Osteoblast (primary cell): ENCODE data around the gene CPA1. TPM values are rescaled to one million over a fixed set of nuclear protein-coding genes. Genes with fewer than 3 reads are reported as not detected.
A peak's percentile ranks its signal among the peaks of the same experiment; 100 is the strongest.

Experiments used
- DNase-seq: peaks from one replicate; pipeline ENCODE4 v3.0.0; 2011; ENCODE audit warnings: low spot score, mixed read lengths; ENCODE audit not compliant: insufficient read length; ENCODE audit errors: missing footprints
- H2AFZ ChIP-seq: 2 replicates; pipeline ENCODE4 v1.6.0; 2011; ENCODE audit warnings: mild to moderate bottlenecking, low read length
- H3K27ac ChIP-seq: 2 replicates; pipeline ENCODE4 v1.5.1; 2011; ENCODE audit warnings: mild to moderate bottlenecking, low read depth, low read length, moderate library complexity
- H3K27me3 ChIP-seq: 2 replicates; pipeline ENCODE4 v1.6.0; 2012; ENCODE audit warnings: mild to moderate bottlenecking, control low read depth, inconsistent platforms, low read length, moderate library complexity; ENCODE audit not compliant: insufficient read depth
- H3K36me3 ChIP-seq: 2 replicates; pipeline ENCODE4 v1.5.1; 2011; ENCODE audit warnings: mild to moderate bottlenecking, low read length, control low read depth, moderate library complexity; ENCODE audit not compliant: insufficient read depth
- H3K4me1 ChIP-seq: 2 replicates; pipeline ENCODE4 v1.5.1; 2011; ENCODE audit warnings: mild to moderate bottlenecking, low read length, control low read depth, moderate library complexity; ENCODE audit not compliant: insufficient read depth
- H3K4me2 ChIP-seq: 2 replicates; pipeline ENCODE4 v1.6.0; 2011; ENCODE audit warnings: mild to moderate bottlenecking, low read length; ENCODE audit not compliant: insufficient read depth
- H3K4me3 ChIP-seq: fragments of 200-600 bp; sonication (generic); 3 replicates; pipeline ENCODE4 v1.5.1; 2012; ENCODE audit warnings: mild to moderate bottlenecking, low read length, inconsistent platforms; ENCODE audit not compliant: insufficient read depth
- H3K79me2 ChIP-seq: 2 replicates; pipeline ENCODE4 v1.6.0; 2012; ENCODE audit warnings: mild to moderate bottlenecking, low read length, control low read depth, inconsistent platforms; ENCODE audit not compliant: insufficient read depth
- H3K9me3 ChIP-seq: 2 replicates; pipeline ENCODE4 v1.5.1; 2011; ENCODE audit warnings: low read depth, low read length, control low read depth
- H4K20me1 ChIP-seq: 2 replicates; pipeline ENCODE4 v1.6.0; 2012; ENCODE audit warnings: mild to moderate bottlenecking, low read length, control low read depth; ENCODE audit not compliant: insufficient read depth
- total RNA-seq: library from RNA; depleted of rRNA; stranded (reverse); fragments of >200 nt; gene quantifications from 2 replicates; pipeline ENCODE4 v1.2.3, GENCODE V29; 2012
- TF ChIP-seq, protein P1 (sequence below): IDR thresholded peaks from 2 replicates; pipeline ENCODE4 v1.5.1; 2011; ENCODE audit warnings: mild to moderate bottlenecking, low read depth, low read length, moderate library complexity; ENCODE audit errors: extremely low read depth

Gene CPA1
- total RNA-seq, 1 donor = 1.1 TPM

DNA sequence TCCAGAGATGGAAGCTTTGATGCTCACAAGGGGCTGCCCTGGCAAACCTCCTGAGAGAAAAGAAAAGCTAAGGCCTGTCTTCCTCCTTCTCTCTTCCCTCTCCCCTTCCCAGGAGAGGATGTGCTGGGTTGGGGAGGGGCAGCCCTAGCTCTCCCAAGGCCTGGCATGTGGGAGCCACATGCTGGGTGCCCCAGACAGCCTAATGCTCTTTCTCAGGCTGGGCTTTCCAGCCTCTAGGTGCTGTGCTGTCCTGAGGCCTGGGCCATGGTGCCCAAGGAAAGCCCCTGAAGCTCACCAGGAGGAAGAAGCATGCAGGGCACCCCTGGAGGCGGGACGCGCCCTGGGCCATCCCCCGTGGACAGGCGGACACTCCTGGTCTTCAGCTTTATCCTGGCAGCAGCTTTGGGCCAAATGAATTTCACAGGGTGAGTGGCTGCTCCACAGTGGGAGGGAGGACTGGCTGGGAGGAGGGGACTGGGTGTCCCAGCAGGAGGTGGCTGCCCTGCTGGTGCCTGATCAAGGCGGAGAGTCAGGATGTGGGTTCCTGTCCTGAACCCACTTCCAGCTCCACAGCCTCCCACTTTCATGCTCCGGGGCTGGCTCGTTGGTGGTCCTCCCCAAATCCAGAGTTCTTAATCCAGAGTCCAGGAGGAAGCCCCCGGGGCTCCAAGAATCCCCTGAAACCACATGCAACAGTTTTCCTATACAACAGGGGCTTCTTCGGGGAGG, 34.0 kb upstream of the CPA1 start:
- no peaks in the 10 kb centered on the region for H3K9me3 ChIP-seq
- H3K27ac ChIP-seq = no peak overlapping the region
- H4K20me1 ChIP-seq = no peaks in the 10 kb centered on the region
- no peak for DNase-seq
- TF ChIP-seq, protein P1, sequence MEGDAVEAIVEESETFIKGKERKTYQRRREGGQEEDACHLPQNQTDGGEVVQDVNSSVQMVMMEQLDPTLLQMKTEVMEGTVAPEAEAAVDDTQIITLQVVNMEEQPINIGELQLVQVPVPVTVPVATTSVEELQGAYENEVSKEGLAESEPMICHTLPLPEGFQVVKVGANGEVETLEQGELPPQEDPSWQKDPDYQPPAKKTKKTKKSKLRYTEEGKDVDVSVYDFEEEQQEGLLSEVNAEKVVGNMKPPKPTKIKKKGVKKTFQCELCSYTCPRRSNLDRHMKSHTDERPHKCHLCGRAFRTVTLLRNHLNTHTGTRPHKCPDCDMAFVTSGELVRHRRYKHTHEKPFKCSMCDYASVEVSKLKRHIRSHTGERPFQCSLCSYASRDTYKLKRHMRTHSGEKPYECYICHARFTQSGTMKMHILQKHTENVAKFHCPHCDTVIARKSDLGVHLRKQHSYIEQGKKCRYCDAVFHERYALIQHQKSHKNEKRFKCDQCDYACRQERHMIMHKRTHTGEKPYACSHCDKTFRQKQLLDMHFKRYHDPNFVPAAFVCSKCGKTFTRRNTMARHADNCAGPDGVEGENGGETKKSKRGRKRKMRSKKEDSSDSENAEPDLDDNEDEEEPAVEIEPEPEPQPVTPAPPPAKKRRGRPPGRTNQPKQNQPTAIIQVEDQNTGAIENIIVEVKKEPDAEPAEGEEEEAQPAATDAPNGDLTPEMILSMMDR = no peak
- H3K27me3 ChIP-seq = no peaks in the 10 kb centered on the region
- H3K4me3 ChIP-seq = no peak overlapping the region
- H3K79me2 ChIP-seq = no peaks in the 10 kb centered on the region
- H3K4me1 ChIP-seq = no peaks in the 10 kb centered on the region
- H2AFZ ChIP-seq = no peak overlapping the region
- H3K4me2 ChIP-seq = no peak overlapping the region
- H3K36me3 ChIP-seq = no peaks in the 10 kb centered on the region

DNA sequence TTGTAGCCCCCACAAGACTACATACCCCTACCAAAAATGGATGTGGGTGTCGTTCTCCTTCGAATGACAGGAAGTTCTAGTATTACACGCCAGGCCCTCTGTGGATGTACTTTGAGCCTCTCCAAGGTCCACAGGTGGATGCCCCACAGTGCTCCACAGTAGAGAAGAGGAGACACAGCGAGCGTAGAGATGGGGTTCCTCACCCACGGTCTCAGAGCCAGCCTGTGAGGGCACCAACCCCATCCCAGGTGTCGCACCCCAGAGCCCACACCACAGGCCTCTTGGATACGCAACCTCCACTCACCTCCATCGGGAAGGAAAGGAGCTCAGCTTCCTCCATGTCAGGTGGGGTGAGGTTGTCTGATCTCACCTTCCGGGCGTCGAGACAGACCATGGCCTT, 33.4 kb upstream of the CPA1 start:
- TF ChIP-seq, protein P1 = no peak
- H3K4me2 ChIP-seq = no peak overlapping the region
- no peaks in the 10 kb centered on the region for H3K9me3 ChIP-seq
- DNase-seq = no peak
- no peaks in the 10 kb centered on the region for H3K4me1 ChIP-seq
- H3K27ac ChIP-seq = no peak overlapping the region
- H3K4me3 ChIP-seq = no peak overlapping the region
- no peaks in the 10 kb centered on the region for H3K36me3 ChIP-seq
- H3K27me3 ChIP-seq = no peaks in the 10 kb centered on the region
- no peak overlapping the region for H2AFZ ChIP-seq
- no peaks in the 10 kb centered on the region for H4K20me1 ChIP-seq
- no peaks in the 10 kb centered on the region for H3K79me2 ChIP-seq

DNA sequence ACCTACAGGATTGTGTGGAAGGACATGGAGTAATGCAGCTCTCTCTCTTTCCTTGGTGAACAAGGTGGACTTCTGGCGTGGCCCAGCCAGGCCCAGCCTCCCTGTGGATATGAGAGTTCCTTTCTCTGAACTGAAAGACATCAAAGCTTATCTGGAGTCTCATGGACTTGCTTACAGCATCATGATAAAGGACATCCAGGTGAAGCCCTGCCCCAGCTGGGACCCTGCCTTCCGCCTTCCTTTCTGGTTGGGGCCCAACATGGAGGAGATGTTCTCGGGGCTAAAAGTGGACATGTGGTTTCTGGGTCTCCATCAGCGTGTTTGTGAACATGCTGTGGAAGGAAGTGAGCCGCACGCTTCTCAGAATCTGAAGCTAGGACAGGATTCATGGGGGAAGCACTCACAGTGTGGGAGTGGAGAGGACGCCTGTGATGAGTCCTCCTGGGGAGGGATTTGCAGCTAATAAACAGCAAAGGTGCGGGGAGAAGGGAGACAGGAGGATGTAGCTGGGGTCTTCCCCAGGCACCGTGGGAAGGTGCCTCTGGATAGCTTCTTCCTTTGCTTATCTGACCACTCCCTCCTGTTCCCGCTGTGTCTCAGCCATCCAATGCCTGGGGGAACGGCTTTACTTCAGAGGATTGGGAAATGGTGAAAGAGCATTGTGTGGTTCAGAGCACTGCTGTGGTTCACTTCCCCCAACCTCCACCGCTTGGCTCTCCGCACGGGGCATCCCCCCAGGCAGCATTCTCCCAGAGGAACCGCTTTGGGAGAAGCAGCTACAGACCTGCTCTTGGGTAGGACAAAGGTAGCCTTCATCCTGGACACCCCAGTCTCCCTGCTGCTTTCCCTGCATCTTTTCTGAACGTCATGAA, 30.1 kb upstream of the CPA1 start:
- H4K20me1 ChIP-seq = no peaks in the 10 kb centered on the region

More for the DNA sequence above, 30.1 kb upstream of the CPA1 start:
- Histone ChIP-seq H3K27me3 (no peaks in the 10 kb centered on the region), H3K4me1 (peaks cover 11% of the 10 kb centered on the region), H3K27ac (no peak overlapping the region), H3K36me3 (no peaks in the 10 kb centered on the region), H3K4me3 (no peak overlapping the region), H2AFZ (peak overlapping the region; percentile 38), H3K79me2 (no peaks in the 10 kb centered on the region), H3K4me2 (no peak overlapping the region), H3K9me3 (no peaks in the 10 kb centered on the region)
- DNase-seq = peak; percentile 25
- TF ChIP-seq, protein P1 = no peak
